NCI-H1092 (cell line): ENCODE results near the gene RNF207.

Experiments used
- DNase-seq: peaks from one replicate; lab custom pipeline; 2025; lab: John Stamatoyannopoulos, UW

The RNF207 gene

GRCh38 chr1:6249739-6250689, 44.1 kb downstream of the RNF207 start:
- DNase-seq = no peak

- DNase-seq = no peak
Measured at GRCh38 chr1:6251233-6251632, 45.3 kb downstream of the RNF207 start.

DNA sequence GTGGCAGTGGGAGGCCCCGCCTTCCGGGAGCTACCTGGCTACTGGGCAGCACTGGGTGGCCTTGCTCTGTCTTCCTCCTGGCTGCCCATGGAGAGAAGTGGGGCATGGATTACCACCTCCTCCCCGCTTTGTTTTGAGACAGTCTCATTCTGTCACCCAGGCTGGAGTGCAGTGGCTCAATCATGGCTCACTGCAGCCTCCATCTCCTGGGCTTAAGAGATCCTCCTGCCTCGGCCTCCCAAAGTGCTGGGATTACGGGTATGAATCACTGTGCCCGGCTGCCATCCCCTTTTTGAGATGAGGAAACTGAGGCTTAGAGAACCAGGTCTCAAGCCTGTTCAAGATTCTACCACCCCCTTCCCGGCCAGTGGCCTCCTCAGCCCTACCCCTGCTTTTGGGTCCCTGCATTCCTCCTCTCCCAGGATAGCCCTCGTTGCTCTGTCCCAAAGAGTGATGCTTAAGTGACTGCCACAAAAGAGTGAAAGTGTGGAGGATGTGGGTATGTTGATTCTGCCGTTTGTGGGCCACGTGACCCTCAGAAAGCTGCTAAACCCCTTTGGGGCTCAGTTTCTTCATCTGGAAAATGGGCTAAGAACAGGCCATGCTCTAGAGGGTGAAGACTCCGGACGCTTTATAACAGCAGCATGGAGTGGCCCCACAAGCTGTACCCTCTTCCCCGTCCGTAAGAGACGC, 45.9 kb downstream of the RNF207 start:
- DNase-seq = no peak

- DNase-seq = no peak
Measured at GRCh38 chr1:6252374-6252710, 46.4 kb downstream of the RNF207 start.

- no peak for DNase-seq
Measured at GRCh38 chr1:6253380-6253779, 47.5 kb downstream of the RNF207 start.

DNA sequence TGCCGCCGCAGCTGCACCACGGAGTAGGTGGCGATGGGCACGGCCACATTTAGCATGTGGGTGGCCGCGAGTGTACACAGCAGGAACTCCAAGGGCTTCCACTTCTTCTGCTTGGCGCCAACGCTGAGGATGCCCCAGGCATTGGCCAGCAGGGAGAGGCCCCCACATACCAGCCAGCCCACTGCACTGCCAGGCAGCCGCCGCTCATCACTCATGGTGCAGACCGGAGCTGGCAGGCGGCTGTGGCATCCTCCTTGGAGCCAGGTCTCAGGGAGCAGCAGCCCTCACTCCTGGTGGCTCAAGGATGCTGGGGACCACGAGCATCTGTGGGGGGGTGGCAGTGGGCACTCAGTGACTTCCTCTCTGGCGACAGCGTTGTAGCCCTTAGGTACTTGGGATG, 48.8 kb downstream of the RNF207 start:
- DNase-seq = no peak

GRCh38 chr1:6256645-6257044, 50.7 kb downstream of the RNF207 start:
- no peak for DNase-seq

DNA sequence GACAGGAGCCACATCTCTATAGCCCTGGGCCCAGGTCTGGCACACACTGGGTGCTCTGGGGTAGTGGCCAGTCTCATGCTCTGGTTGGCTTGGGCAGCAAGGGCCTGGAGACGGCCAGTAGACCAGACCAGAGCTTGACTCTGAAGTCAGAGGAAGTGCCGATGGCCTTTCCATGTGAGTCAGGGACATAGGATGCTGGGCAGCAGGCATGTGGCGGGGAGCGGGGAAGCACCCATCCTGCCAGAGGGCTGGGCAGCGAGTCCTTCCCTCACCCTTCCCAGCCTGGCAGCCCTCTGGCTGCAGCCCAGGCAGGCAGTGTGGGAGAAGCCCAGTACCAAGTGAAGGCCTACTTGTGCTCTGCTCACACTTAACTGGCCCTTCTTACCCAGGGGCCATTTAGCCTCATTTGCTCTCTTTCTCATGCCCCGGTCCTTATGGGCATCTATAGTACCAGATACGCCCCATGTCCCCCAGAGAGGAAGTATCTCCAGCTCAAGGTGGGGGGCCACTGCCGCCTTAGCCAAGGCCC, 51.7 kb downstream of the RNF207 start:
- DNase-seq = no peak

DNA sequence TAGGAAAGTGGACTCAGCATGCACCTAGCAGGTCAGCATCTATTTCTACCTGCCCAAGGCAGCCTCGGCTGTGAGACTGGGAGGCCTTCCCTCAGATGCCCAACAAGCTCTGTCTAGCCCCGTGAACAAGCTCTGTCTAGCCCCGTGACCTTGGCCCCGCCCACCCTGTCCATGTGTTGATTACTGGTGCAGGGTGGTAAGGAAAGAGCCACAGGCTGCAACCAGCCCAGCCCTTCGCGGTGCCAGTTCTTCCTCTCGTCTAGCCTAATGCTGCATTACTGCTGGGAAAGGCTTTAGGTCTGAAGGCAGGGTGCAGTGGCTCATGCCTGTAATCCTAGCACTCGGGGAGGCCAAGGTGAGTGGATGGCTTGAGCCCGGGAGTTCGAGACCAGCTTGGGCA, 52.8 kb downstream of the RNF207 start:
- no peak for DNase-seq

DNA sequence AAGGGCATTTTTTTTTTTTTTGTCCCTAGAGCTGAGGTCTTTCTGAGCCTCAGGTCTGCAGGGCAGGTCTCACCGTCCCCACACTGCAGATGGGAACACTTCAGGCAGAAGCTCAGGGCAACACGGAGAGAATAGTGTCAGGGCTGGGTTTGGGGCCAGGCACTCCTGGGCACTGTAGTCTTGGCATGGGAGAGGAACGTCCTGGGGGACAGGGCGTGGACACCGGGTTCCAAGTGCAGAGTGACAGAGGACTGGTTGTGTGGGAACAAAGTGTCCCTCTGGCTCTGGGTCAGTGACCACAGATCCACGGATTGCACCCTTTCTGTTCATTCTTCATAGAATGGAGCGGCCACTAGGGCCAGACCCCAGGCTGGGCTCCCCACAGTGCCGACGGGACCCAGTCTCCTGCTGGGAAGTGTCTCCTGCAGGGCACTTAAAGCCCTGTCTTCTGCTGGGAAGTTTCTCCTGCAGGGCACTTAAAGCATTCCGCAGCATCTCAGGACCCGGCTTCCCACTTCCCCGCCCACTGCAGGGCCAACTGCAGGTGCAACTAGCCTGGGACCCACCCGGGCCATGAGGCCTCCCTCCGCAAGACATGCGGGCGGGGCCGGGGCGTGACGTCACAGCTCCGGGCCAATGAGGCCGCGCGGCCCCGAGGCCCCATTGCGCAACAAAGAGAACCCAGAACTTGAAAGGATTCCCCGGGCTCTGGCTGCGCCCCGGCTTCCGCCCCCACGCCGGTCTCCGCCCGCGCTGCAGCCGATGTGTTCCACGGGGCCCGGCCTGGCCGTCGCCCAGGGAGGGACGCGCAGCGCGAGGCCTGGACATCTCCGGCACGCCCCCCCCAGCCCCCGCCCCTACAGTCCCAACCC, 53.8 kb downstream of the RNF207 start:
- no peak for DNase-seq

- no peak for DNase-seq
Measured at GRCh38 chr1:6260433-6260934, 54.6 kb downstream of the RNF207 start.

DNA sequence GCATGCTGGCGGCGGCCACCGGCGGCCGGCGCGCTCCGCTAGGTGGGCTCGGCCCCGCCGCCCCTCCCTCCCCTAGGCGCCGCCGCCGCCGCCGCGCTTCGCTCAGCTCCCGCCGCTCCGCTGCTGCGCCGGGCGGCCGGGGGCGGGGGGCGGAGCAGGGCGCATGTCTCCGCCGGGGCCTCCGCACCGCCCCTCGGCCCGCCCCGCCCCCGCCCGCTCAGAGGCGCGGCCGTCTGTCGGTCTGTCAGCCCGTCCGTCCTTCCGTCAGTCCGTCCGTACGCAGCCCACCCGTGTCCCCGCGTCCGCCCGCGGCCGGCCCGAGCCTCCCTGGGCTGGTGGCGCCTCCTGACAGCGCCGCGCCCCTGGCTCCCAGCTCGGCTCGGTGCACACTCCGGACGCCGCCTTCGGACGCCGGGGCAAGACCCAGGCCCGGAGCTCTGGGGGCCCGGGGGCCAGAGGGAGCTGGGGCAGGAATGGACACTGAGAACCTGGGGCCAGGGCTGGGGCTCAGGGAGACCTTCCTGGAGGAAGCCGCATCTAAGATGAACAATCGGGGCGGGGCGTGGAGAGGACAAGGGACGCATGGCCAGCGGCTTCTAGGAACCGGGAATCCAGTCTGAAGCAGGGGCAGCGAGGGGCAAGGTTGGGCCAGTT, 55.2 kb downstream of the RNF207 start, which contains the start of gene GPR153:
GPR153 (minus strand) TSS at position 138 of the 654 bp plus-strand sequence. CDS start 6,193 bp downstream, outside the sequence.
- DNase-seq = no peak

GRCh38 chr1:6261615-6261995, 55.7 kb downstream of the RNF207 start:
- no peak for DNase-seq

DNA sequence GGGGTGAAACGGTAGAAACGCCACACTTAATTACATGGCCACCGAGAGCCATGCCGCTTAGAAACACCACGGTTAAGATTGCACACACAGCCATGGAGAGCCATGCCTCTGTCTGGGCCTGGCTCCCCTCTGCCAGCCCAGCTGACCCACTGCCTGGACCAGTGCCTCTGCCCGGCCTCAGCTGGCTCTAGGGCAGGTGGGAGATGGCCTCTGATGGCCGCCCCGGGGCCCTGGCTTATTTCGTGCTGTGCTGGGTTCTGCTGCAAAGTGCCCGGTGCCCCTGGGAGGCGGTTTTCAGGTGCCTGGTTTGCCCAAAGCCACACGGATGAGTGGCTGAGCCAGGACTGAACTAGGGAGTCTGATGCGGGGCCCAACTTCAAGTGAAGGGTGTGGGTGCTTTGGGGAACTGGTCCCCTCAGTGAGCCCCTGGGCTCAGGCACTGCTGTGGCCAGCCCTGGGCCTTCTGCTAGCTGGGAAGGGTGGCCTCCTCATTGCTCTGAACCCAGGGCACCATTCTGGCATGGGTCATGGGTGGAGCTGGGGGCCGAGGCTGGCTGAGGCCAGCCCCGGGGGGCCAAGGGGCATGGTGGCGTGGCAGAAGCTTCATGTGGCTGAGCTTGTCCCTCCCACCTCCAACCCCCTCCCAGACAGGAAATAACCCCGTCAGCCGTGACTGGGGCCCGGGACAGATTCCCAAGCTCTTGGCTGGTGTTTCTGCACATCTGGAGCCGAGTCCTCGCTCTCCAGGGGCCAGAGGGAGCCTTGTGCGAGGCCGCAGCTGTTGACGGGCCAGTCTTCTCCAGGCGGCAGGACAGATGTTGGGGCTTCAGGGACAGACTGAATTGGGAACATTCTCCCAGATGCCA, 56.9 kb downstream of the RNF207 start:
- no peak for DNase-seq

DNA sequence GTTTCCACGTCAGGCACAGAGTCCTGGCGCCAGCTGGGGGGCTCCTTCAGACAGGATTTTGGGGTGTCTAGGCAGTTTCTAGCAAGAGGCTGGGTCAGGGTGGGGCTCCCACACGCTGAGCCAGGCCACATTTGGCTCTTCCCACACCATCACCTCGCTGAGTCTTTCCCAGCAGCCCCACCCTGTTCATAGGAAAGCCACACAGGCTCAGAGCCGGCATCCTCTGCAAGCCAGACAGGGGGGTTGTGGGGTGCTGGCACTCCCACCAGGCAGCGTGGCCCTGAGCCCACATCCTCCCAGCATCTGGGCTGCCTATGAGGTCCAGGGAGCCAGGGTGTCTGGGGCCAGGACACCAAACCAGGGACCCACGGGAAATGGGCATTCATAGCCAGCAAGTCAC, 57.8 kb downstream of the RNF207 start:
- DNase-seq = no peak

- DNase-seq = no peak
Measured at GRCh38 chr1:6265151-6265550, 59.2 kb downstream of the RNF207 start.

DNA sequence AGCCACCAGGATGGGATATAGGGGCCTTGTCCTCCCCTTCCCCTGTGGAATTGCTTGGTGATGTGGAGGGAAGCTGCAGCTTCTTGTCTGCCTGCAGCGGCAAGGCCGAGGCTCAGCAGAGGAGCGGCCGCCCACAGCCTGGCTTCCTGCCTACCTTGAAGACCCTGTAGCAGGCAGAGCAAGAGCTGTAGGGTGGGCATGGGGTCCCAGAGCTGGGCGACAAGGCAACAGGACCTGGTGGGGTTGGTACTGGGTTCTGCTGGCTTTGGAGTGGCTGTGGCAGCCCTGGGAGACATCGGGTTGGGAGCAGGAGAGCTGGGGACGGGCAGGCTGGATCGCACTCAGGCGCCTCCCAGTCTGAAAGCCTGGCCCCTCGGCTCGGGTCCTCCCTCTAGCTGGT, 60.7 kb downstream of the RNF207 start:
- no peak for DNase-seq

GRCh38 chr1:6267686-6268322, 61.9 kb downstream of the RNF207 start:
- no peak for DNase-seq

- no peak for DNase-seq
Measured at GRCh38 chr1:6268415-6268814, 62.5 kb downstream of the RNF207 start.

DNA sequence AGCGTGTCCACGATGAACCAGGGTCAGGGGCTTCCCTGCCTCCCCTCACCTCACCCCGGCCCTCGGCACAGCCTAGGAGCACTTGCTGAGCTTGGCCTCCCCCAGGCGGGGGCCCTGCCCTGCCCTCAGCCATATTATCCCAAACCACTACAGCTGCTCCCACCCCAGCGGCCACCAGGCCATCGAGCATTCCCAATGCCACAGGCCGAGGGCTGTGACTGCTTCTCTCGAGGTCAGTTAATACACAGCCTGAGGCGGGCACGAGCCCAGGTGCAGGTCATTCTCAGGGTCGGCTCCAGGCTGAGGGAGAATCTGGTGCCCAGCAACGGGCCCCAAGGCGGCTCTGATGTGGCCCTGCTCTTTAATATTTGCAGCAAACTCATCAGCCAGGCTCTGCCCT, 63.4 kb downstream of the RNF207 start:
- no peak for DNase-seq
